Caco-2 (cell line): Measurements from ENCODE around the gene CA12. TPM values are rescaled to one million over a fixed set of nuclear protein-coding genes. Genes with fewer than 3 reads are reported as not detected.

ENCODE experiments used
- BruUV-seq: library from RNA; stranded (reverse); fragments of 400-500 nt; replicated peaks from 2 replicates; lab custom pipeline; 2021; lab: Mats Ljungman, UMichigan
- CTCF ChIA-PET: fragments of 300-600 bp; sonication (Branson Sonifier 250); formaldehyde crosslinking; loops from one replicate; lab custom pipeline; 2022; ENCODE audit warnings: antibody characterized with exemption; lab: Charles Lee
- POLR2A ChIA-PET: fragments of 300-600 bp; sonication (Branson Sonifier 250); formaldehyde crosslinking; loops from one replicate; lab custom pipeline; 2022; ENCODE audit warnings: antibody characterized with exemption; lab: Charles Lee
- DNase-seq, 2 experiments: peaks; one replicate each; pipeline versions ENCODE4 v3.0.0 to v3.0.0-alpha.2; 2020 to 2022
- H3K27me3 ChIP-seq: replicated peaks from 2 replicates; pipeline ENCODE4 v1.6.0; 2011; ENCODE audit warnings: low read length; ENCODE audit not compliant: control insufficient read depth, insufficient read depth
- H3K36me3 ChIP-seq: 2 replicates; pipeline ENCODE4 v1.5.1; 2011; ENCODE audit warnings: low read length; ENCODE audit not compliant: control insufficient read depth, insufficient read depth
- H3K4me1 ChIP-seq: fragments of 250-450 bp; sonication (Bioruptor Pico); 2 replicates; pipeline ENCODE4 v1.5.1; 2020; ENCODE audit warnings: mild to moderate bottlenecking
- H3K4me3 ChIP-seq: 2 replicates; pipeline ENCODE4 v1.5.1; 2011; ENCODE audit warnings: low read depth, mild to moderate bottlenecking, control low read depth, low read length
- H3K9me3 ChIP-seq: fragments of 250-450 bp; sonication (Bioruptor Pico); 2 replicates; pipeline ENCODE4 v1.5.1; 2020; ENCODE audit warnings: mild to moderate bottlenecking, moderate library complexity
- H3K27ac Mint-ChIP-seq: one replicate; pipeline ENCODE4 v1.8.0; 2022; ENCODE audit warnings: mixed read lengths; ENCODE audit not compliant: unreplicated experiment
- H3K27me3 Mint-ChIP-seq: one replicate; pipeline ENCODE4 v1.8.0; 2022; ENCODE audit warnings: mixed read lengths; ENCODE audit not compliant: insufficient read depth, unreplicated experiment
- H3K36me3 Mint-ChIP-seq: one replicate; pipeline ENCODE4 v1.8.0; 2022; ENCODE audit warnings: mild to moderate bottlenecking, mixed read lengths; ENCODE audit not compliant: insufficient read depth, unreplicated experiment
- H3K4me1 Mint-ChIP-seq: one replicate; pipeline ENCODE4 v1.8.0; 2022; ENCODE audit warnings: low read depth, mixed read lengths; ENCODE audit not compliant: unreplicated experiment
- H3K4me3 Mint-ChIP-seq: one replicate; pipeline ENCODE4 v1.8.0; 2022; ENCODE audit warnings: mild to moderate bottlenecking, moderate library complexity, mixed read lengths; ENCODE audit not compliant: unreplicated experiment
- H3K9me3 Mint-ChIP-seq: one replicate; pipeline ENCODE4 v1.8.0; 2022; ENCODE audit warnings: mixed read lengths; ENCODE audit not compliant: unreplicated experiment
- intact Hi-C: fragments of 100-400 bp; cut with micrococcal nuclease; formaldehyde crosslinking; loops from one replicate; pipeline ENCODE4 v1.10.0; 2022; ENCODE audit not compliant: unreplicated experiment
- total RNA-seq: library from RNA; stranded (reverse); gene quantifications from 2 replicates; pipeline ENCODE4 v1.2.3, GENCODE V29; 2022
- TF ChIP-seq, protein P1 (sequence below), 2 experiments: fragments of 200-600 bp in 1 of 2; IDR thresholded peaks; 1 replicate in 1 of 2; 2 replicates in 1 of 2; pipeline versions ENCODE4 v1.5.1 to v1.8.0; 2011 to 2022; ENCODE audit warnings: antibody characterized with exemption in 1 of 2, control low read depth in 1 of 2, inconsistent platforms in 1 of 2, low read depth in 1 of 2, low read length in 1 of 2, mild to moderate bottlenecking in 1 of 2, moderate library complexity in 1 of 2; ENCODE audit not compliant: insufficient read depth in 1 of 2, severe bottlenecking in 1 of 2, unreplicated experiment in 1 of 2

Gene CA12
- total RNA-seq, 1 experiment from 2014 or later, result 1.0 TPM

DNA sequence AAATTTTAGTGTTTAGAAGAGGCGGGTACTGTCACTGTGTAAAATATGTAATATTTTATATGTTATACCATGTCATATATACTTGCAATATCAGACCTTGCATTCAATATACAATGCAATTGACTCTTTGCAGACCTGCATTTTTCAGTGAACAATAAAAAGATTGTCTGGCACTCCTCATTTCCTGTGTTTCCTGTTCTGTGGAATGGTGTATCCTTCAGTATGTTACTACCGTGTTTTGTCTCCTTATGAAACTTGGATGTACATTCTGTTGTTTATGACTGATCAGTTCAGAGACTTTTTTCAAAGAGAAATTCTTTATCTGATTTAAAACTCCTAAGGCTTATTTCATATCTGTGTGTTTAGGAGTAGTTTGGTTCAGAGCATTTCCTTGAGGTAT is 72.7 kb downstream of the CA12 start:
- Histone ChIP-seq H3K4me1 (no peaks in the 10 kb centered on the region), H3K36me3 (no peaks in the 10 kb centered on the region), H3K9me3 (no peaks in the 10 kb centered on the region), H3K4me3 (no peak overlapping the region), H3K27me3 (no peaks in the 10 kb centered on the region)
- no peaks in the 10 kb centered on the region for H3K9me3 Mint-ChIP-seq
- ChIA-PET POLR2A (no interaction called here), CTCF (no interaction called here)
- no peak overlapping the region for H3K27ac Mint-ChIP-seq
- TF ChIP-seq, protein P1, sequence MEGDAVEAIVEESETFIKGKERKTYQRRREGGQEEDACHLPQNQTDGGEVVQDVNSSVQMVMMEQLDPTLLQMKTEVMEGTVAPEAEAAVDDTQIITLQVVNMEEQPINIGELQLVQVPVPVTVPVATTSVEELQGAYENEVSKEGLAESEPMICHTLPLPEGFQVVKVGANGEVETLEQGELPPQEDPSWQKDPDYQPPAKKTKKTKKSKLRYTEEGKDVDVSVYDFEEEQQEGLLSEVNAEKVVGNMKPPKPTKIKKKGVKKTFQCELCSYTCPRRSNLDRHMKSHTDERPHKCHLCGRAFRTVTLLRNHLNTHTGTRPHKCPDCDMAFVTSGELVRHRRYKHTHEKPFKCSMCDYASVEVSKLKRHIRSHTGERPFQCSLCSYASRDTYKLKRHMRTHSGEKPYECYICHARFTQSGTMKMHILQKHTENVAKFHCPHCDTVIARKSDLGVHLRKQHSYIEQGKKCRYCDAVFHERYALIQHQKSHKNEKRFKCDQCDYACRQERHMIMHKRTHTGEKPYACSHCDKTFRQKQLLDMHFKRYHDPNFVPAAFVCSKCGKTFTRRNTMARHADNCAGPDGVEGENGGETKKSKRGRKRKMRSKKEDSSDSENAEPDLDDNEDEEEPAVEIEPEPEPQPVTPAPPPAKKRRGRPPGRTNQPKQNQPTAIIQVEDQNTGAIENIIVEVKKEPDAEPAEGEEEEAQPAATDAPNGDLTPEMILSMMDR (IDR thresholded peaks at IDR 0.05; ENCODE audit: insufficient read depth in 1 of 2, low read depth in 1 of 2, low read length in 1 of 2, severe bottlenecking in 1 of 2, unreplicated experiment in 1 of 2), result no peak
- H3K27me3 Mint-ChIP-seq, result no peaks in the 10 kb centered on the region
- H3K36me3 Mint-ChIP-seq, result no peaks in the 10 kb centered on the region
- no peak for DNase-seq
- intact Hi-C loops, result no loop called here
- H3K4me1 Mint-ChIP-seq, result no peaks in the 10 kb centered on the region
- H3K4me3 Mint-ChIP-seq, result no peak overlapping the region
- BruUV-seq, result no TSS peak

DNA sequence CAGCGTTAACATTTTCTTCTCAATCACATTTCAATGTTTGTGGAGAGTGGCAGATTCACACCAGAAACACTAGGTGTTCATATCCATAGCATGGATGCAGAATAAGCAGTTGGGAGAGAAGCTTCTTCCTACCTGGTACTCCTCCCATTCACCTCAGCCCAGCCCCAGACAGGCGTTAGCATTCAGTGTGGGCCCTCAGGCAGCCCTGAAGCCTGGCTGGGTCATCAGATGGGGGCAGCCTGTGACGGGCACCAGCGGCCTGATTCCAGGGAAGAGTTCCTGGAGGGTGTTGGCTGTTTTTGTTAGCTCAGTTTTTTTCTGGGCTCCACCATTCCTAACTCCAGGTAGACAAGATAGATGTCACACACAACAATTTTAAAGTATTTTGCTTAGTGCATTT is 73.2 kb downstream of the CA12 start:
- no peaks in the 10 kb centered on the region for H3K36me3 Mint-ChIP-seq
- H3K36me3 ChIP-seq, result no peaks in the 10 kb centered on the region
- TF ChIP-seq, protein P1 (IDR thresholded peaks at IDR 0.05; ENCODE audit: insufficient read depth in 1 of 2, low read depth in 1 of 2, low read length in 1 of 2, severe bottlenecking in 1 of 2, unreplicated experiment in 1 of 2), result no peak
- H3K9me3 ChIP-seq, result no peaks in the 10 kb centered on the region
- H3K4me3 ChIP-seq, result no peak overlapping the region
- intact Hi-C loops, result no loop called here
- ChIA-PET POLR2A (no interaction called here), CTCF (no interaction called here)
- no peaks in the 10 kb centered on the region for H3K27me3 ChIP-seq
- no peak overlapping the region for H3K27ac Mint-ChIP-seq
- no peaks in the 10 kb centered on the region for H3K9me3 Mint-ChIP-seq
- BruUV-seq, result no TSS peak
- H3K4me3 Mint-ChIP-seq, result no peak overlapping the region
- no peaks in the 10 kb centered on the region for H3K4me1 Mint-ChIP-seq
- DNase-seq, result no peak
- H3K27me3 Mint-ChIP-seq, result no peaks in the 10 kb centered on the region
- no peaks in the 10 kb centered on the region for H3K4me1 ChIP-seq

DNA sequence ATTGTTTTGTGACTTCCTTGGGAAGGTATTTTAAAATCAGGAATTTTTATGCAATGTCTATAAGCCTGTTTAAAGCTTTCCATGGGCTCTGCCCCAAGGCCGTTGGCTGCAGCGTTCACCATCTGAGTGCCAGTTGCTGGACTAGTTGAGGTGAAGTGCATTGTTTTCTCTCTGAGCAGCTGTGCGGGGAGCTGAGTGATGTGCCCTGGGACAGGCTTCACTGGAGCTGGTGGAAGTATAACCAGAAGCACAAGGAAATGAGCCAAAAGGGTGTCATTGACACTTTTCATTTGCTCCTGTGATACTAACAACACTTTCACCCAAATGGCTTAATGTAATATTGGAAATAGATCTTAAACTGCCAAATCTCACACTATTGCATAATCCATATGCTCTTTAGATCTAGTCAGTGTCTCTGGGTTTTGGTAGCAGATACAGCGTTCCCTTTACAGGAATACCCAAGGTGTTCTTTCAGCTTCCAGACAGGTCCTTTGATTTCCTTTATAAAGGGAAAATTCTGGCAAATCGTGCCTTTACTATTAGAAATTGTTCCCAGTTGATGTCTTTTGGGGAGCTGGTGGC is 75.1 kb downstream of the CA12 start:
- Mint-ChIP-seq H3K36me3 (no peaks in the 10 kb centered on the region), H3K4me3 (no peak overlapping the region), H3K4me1 (no peaks in the 10 kb centered on the region), H3K27ac (no peak overlapping the region), H3K27me3 (no peaks in the 10 kb centered on the region), H3K9me3 (no peaks in the 10 kb centered on the region)
- no peaks in the 10 kb centered on the region for H3K36me3 ChIP-seq
- H3K4me1 ChIP-seq, result no peaks in the 10 kb centered on the region
- no peaks in the 10 kb centered on the region for H3K9me3 ChIP-seq
- no peak overlapping the region for H3K4me3 ChIP-seq
- H3K27me3 ChIP-seq, result no peaks in the 10 kb centered on the region
- TF ChIP-seq, protein P1 (IDR thresholded peaks at IDR 0.05; ENCODE audit: insufficient read depth in 1 of 2, low read depth in 1 of 2, low read length in 1 of 2, severe bottlenecking in 1 of 2, unreplicated experiment in 1 of 2), result no peak
- no peak for DNase-seq
- POLR2A ChIA-PET, result no interaction called here
- intact Hi-C loops, result no loop called here
- BruUV-seq, result no TSS peak
- CTCF ChIA-PET, result no interaction called here
